CD4-positive, alpha-beta memory T cell (primary cell): Measurements from ENCODE around the gene HSPB9. TPM values are rescaled to one million over a fixed set of nuclear protein-coding genes. Genes with fewer than 3 reads are reported as not detected.

Experiments
- CTCF ChIA-PET: fragments of 350-600 bp; sonication (Branson Sonifier 250); formaldehyde crosslinking; loops from one replicate; lab custom pipeline; 2021; ENCODE audit warnings: inconsistent platforms; ENCODE audit not compliant: partially characterized antibody; lab: Charles Lee
- POLR2A ChIA-PET: fragments of 350-600 bp; sonication (Branson Sonifier 250); formaldehyde crosslinking; loops from one replicate; lab custom pipeline; 2021; ENCODE audit not compliant: partially characterized antibody; lab: Charles Lee
- DNase-seq, 5 donors: peaks; one replicate each; pipeline versions ENCODE4 v3.0.0 to v3.0.0-alpha.2; 2020 to 2022; ENCODE audit warnings: mixed read lengths in 1 of 5
- H3K27ac ChIP-seq: one replicate; pipeline ENCODE4 v1.7.0; 2013; ENCODE audit warnings: low read depth, low read length
- H3K27me3 ChIP-seq: 2 replicates; pipeline ENCODE4 v1.7.0; 2013; ENCODE audit warnings: mild to moderate bottlenecking, low read length, moderate library complexity; ENCODE audit not compliant: insufficient read depth
- H3K36me3 ChIP-seq: 2 replicates; pipeline ENCODE4 v1.7.0; 2013; ENCODE audit warnings: mild to moderate bottlenecking, low read length, moderate library complexity; ENCODE audit not compliant: insufficient read depth
- H3K4me1 ChIP-seq: 2 replicates; pipeline ENCODE4 v1.7.0; 2013; ENCODE audit warnings: mild to moderate bottlenecking, low read length, moderate library complexity; ENCODE audit not compliant: insufficient read depth
- H3K4me3 ChIP-seq, 2 donors: one replicate each; pipeline ENCODE4 v1.7.0; 2013; ENCODE audit warnings: low read length in 2 of 2, mild to moderate bottlenecking in 1 of 2
- H3K9me3 ChIP-seq, 2 donors: one replicate each; pipeline ENCODE4 v1.7.0; 2013; ENCODE audit warnings: low read length in 2 of 2, control low read depth in 1 of 2; ENCODE audit not compliant: control insufficient read depth in 1 of 2
- H3K27ac Mint-ChIP-seq, 7 donors: one replicate each; pipeline ENCODE4 v1.8.0; 2020 to 2021; ENCODE audit warnings: mixed read lengths in 7 of 7, mild to moderate bottlenecking in 6 of 7, inconsistent platforms in 3 of 7, moderate library complexity in 3 of 7
- H3K27me3 Mint-ChIP-seq, 2 donors: one replicate each; pipeline ENCODE4 v1.8.0; 2020 to 2021; ENCODE audit warnings: mixed read lengths in 2 of 2
- H3K36me3 Mint-ChIP-seq, 2 donors: one replicate each; pipeline ENCODE4 v1.8.0; 2020 to 2021; ENCODE audit warnings: mixed read lengths in 2 of 2, inconsistent platforms in 1 of 2, mild to moderate bottlenecking in 1 of 2
- H3K4me1 Mint-ChIP-seq, 4 donors: one replicate each; pipeline ENCODE4 v1.8.0; 2020 to 2021; ENCODE audit warnings: mixed read lengths in 4 of 4, mild to moderate bottlenecking in 1 of 4
- H3K4me3 Mint-ChIP-seq, 8 donors: one replicate each; pipeline ENCODE4 v1.8.0; 2020 to 2021; ENCODE audit warnings: mixed read lengths in 8 of 8, mild to moderate bottlenecking in 7 of 8, moderate library complexity in 6 of 8, inconsistent platforms in 3 of 8
- H3K9me3 Mint-ChIP-seq, 8 donors: one replicate each; pipeline ENCODE4 v1.8.0; 2020 to 2021; ENCODE audit warnings: mixed read lengths in 8 of 8, mild to moderate bottlenecking in 5 of 8, inconsistent platforms in 3 of 8, moderate library complexity in 1 of 8
- intact Hi-C: fragments of 100-400 bp; cut with micrococcal nuclease; formaldehyde crosslinking; loops from one replicate; pipeline ENCODE4 v1.15.1; 2023
- polyA plus RNA-seq, 2 donors: library from polyadenylated mRNA; unstranded; fragments of 300-500 nt; fragmentation: Illumina TruSeq; gene quantifications; one replicate each; pipeline ENCODE4 v1.2.3, GENCODE V29; 2021
- total RNA-seq, 2 experiments: library from RNA; stranded (reverse); gene quantifications; one replicate each; pipeline ENCODE4 v1.2.3, GENCODE V29; 2021

HSPB9 gene
- total and polyA plus RNA-seq, 4 experiments from 2014 or later: not detected

DNA sequence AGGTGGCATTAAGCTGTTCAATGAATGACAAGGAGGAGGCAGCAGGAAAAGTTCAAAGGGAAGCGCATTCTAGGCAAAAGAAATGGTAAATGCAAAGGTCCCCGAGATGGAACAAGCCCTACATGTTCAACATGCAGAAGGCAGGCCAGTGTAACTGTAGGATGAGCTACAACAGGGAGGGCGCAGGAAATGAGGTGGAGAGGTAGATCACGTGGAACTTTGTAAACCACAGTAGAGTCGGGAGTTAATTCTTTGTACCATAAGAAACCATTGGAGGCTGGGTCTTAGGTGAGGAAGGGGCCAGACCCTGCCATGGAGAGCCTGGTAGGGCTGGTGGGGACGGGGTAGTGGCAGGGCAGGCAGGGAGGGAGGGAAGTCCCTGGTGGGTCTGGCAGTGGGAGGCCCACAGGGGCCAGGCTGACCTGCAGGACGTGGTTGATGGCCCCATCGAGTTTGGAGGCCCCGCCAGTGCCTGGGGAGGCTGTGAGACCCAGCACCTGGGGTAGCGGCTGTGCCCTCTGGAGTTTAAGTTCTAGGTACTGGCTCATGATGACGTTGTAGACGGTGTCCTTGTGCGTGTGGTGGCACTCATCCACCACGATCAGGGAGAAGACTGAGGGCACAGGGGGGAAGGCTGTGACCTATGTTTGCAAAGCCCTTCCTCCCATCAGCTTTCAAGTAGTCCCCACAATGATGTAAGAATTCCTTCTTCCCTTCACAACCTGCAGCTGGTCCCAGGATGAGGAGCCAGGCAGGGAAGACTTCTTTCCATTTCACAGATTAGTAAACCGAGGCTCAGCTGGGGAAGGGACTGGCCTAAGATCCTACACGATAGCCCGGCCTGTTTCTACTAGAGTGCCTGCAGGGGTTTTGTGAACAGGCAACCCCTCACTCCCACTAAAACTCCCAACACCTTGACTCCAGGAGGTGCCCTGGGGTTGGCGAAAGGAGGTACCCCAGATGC lies 12.0 kb upstream of the HSPB9 start:
- intact Hi-C loops: no loop called here
- peak overlapping the region; percentile 88 for H3K27ac ChIP-seq
- Mint-ChIP-seq H3K36me3 (peaks cover 5 to 20% of the 10 kb centered on the region in 2 donors), H3K27me3 (no peaks in the 10 kb centered on the region), H3K4me1 (peaks cover 21 to 61% (median 41%) of the 10 kb centered on the region in 4 donors), H3K9me3 (peaks cover 0 to 3% (median 0%) of the 10 kb centered on the region in 8 donors), H3K4me3 (peak overlapping the region; percentile 39 to 73 (median 66)), H3K27ac (peak overlapping the region; percentile 45 to 92 (median 82))
- H3K36me3 ChIP-seq: no peaks in the 10 kb centered on the region
- ChIA-PET CTCF (interaction anchor here (0.8 to 7.9 kb wide), 5 partner anchors 9 to 92 kb away, joined by 3 to 88 read pairs (median 5); partner anchors contain the start of genes DNAJC7 and NKIRAS2), POLR2A (interaction anchor here (1.1 to 3.2 kb wide), 8 partner anchors 10 to 144 kb away, joined by 3 to 45 read pairs (median 4); partner anchors contain the start of genes CNP, DNAJC7, HSPB9 and KAT2A)
- H3K4me3 ChIP-seq: no peak overlapping the region
- peaks cover 44% of the 10 kb centered on the region for H3K4me1 ChIP-seq
- no peak for DNase-seq
- H3K27me3 ChIP-seq: no peaks in the 10 kb centered on the region
- no peaks in the 10 kb centered on the region for H3K9me3 ChIP-seq

DNA sequence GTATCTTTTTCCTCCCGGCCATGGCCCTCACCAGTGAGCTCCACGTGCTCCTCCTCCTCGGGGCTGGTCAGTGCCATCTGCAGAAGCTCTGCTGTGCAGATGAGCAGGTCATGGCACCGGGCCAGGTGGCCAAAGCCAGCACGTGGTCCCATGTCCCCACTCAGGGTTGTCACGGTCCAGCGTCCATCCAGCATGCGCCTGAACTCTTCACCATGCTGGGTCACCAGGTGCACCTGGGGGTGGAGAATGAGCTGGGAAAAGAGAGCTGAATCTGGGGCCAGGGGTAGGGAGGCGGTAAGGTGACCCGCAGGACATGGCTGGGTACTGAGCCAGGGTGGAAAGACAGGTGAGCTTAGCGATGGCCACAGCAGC lies 11.4 kb upstream of the HSPB9 start:
- peaks cover 0 to 3% (median 0%) of the 10 kb centered on the region in 8 donors for H3K9me3 Mint-ChIP-seq
- H3K4me1 Mint-ChIP-seq: peaks cover 23 to 61% (median 42%) of the 10 kb centered on the region in 4 donors
- intact Hi-C loops: no loop called here
- ChIA-PET CTCF (interaction anchor here (1.3 to 7.9 kb wide), 4 partner anchors 26 to 93 kb away, joined by 3 to 88 read pairs (median 26); partner anchors contain the start of genes DNAJC7 and NKIRAS2), POLR2A (interaction anchor here (1.1 to 3.2 kb wide), 12 partner anchors 10 to 277 kb away, joined by 3 to 45 read pairs (median 7); partner anchors contain the start of genes CNP, DNAJC7, HSPB9 and KAT2A)
- H3K27me3 ChIP-seq: no peaks in the 10 kb centered on the region
- H3K27ac ChIP-seq: peak overlapping the region; percentile 88
- no peaks in the 10 kb centered on the region for H3K27me3 Mint-ChIP-seq
- no peak overlapping the region for H3K4me3 ChIP-seq
- peak overlapping the region in 5 of 7 donors; percentile 73 to 98 (median 82) for H3K27ac Mint-ChIP-seq
- no peak for DNase-seq
- peaks cover 44% of the 10 kb centered on the region for H3K4me1 ChIP-seq
- H3K9me3 ChIP-seq: no peaks in the 10 kb centered on the region
- peak overlapping the region in 6 of 8 donors; percentile 15 to 95 (median 58) for H3K4me3 Mint-ChIP-seq
- H3K36me3 ChIP-seq: no peaks in the 10 kb centered on the region
- H3K36me3 Mint-ChIP-seq: peaks cover 5 to 20% of the 10 kb centered on the region in 2 donors

DNA sequence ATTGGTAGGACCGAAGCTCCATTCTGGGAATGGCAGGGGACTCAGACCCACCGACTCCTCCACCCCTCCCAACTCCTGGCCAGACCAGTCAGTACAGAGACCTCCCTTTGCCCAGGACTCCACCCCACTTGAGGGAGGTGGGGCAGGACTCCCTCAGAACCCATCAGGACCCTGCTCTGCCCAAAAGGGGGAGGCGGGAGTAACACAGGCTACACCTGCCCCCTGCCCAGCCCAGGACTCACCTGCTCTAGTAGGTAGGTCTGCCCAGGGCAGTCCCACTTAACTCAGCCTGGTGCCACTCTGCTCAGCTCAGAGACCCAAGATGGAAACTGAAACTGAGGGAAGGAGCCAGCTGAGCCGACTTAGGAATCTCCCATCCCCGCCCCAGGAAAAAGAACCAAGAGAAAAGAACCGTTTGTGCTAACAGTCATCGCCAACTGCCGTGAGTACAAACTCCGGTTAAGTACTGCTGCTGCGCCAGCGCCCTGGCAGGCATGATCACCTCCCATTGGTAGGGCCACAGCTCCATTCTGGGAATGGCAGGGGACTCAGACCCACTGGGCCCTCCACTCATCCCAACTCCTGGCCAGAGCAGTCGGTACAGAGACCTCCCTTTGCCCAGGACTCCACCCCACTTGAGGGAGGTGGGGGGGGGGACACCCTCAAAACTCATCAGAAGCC lies 10.6 kb upstream of the HSPB9 start:
- ChIA-PET CTCF (interaction anchor here (1.1 to 7.9 kb wide), 11 partner anchors 9 to 148 kb away, joined by 3 to 88 read pairs (median 5); partner anchors contain the start of genes CNP, DNAJC7 and NKIRAS2), POLR2A (interaction anchor here (0.7 to 3.2 kb wide), 23 partner anchors 8 to 433 kb away, joined by 3 to 45 read pairs (median 4); partner anchors contain the start of genes ACLY, CNP, DNAJC7 and HSPB9)
- no peaks in the 10 kb centered on the region for H3K27me3 ChIP-seq
- Mint-ChIP-seq H3K9me3 (peaks cover 0 to 3% (median 0%) of the 10 kb centered on the region in 8 donors), H3K27ac (peak overlapping the region; percentile 92 to 98 (median 98)), H3K4me1 (peaks cover 27 to 67% (median 47%) of the 10 kb centered on the region in 4 donors), H3K36me3 (peaks cover 11 to 22% of the 10 kb centered on the region in 2 donors), H3K27me3 (no peaks in the 10 kb centered on the region), H3K4me3 (peak overlapping the region; percentile 87 to 95 (median 92))
- H3K36me3 ChIP-seq: no peaks in the 10 kb centered on the region
- peaks cover 44% of the 10 kb centered on the region for H3K4me1 ChIP-seq
- intact Hi-C loops: loop anchor here (2.0 kb wide), 1 partner anchor 43 kb away; the partner anchor contains the start of gene RAB5C
- H3K9me3 ChIP-seq: no peaks in the 10 kb centered on the region
- H3K27ac ChIP-seq: peak overlapping the region; percentile 88
- peak in 2 of 5 donors; percentile 25 to 59 for DNase-seq
- H3K4me3 ChIP-seq: peak overlapping the region; percentile 76 to 86

DNA sequence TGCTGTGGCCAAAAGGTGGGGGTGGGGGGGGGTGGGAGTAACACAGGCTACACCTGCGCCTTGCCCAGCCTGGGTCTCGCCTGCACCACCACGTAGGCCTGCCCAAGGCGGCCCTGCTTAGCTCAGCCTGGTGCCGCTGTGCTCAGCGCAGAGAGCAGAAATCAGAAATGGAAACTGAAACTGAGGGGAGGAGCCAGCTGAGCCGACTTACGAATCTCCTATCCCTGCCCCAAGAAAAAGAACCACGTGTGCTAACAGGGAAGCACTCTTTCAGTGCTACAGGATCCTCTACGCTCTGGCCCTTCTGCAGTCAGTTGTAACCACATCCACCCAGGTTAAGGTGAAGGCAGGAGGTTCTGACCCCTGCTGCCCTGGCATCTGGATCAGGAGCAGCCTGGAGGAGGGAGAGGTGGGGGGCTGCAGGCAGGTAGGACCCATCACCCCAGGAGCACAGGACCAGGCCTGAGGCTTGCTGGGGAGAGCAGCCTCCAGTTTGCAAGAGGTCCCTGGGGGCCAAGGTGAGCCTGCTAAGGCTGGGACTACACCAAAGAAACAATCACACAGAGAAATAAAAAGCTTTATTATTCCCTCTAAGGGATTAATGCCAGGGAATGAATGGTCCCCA lies 9.9 kb upstream of the HSPB9 start, which contains the start of gene DHX58:
TSS of gene DHX58 (minus strand) at position 163 of the 625 bp plus-strand sequence. CDS start 822 bp downstream, outside the sequence.
- Histone ChIP-seq H3K36me3 (no peaks in the 10 kb centered on the region), H3K4me1 (peaks cover 37% of the 10 kb centered on the region), H3K27me3 (no peaks in the 10 kb centered on the region), H3K9me3 (no peaks in the 10 kb centered on the region), H3K27ac (peak within 1 kb of the TSS; percentile 88), H3K4me3 (peak within 1 kb of the TSS; percentile 76 to 86)
- DNase-seq: peak; percentile 81 to 87 (median 84)
- peaks cover 24 to 64% (median 46%) of the 10 kb centered on the region in 4 donors for H3K4me1 Mint-ChIP-seq
- POLR2A ChIA-PET: interaction anchor here (1.0 to 3.2 kb wide), 25 partner anchors 9 to 434 kb away, joined by 3 to 45 read pairs (median 4); partner anchors contain the start of genes ACLY, CNP, DNAJC7 and GHDC
- peaks cover 13 to 24% of the 10 kb centered on the region in 2 donors for H3K36me3 Mint-ChIP-seq
- H3K9me3 Mint-ChIP-seq: peaks cover 0 to 3% (median 0%) of the 10 kb centered on the region in 8 donors
- no peaks in the 10 kb centered on the region for H3K27me3 Mint-ChIP-seq
- CTCF ChIA-PET: interaction anchor here (1.0 to 7.9 kb wide), 11 partner anchors 9 to 148 kb away, joined by 3 to 88 read pairs (median 5); partner anchors contain the start of genes CNP, DNAJC7 and NKIRAS2
- intact Hi-C loops: loop anchor here (2.0 kb wide), 1 partner anchor 42 kb away; the partner anchor contains the start of gene RAB5C
- H3K27ac Mint-ChIP-seq: peak within 1 kb of the TSS; percentile 92 to 98 (median 98)
- peak within 1 kb of the TSS; percentile 87 to 95 (median 92) for H3K4me3 Mint-ChIP-seq

DNA sequence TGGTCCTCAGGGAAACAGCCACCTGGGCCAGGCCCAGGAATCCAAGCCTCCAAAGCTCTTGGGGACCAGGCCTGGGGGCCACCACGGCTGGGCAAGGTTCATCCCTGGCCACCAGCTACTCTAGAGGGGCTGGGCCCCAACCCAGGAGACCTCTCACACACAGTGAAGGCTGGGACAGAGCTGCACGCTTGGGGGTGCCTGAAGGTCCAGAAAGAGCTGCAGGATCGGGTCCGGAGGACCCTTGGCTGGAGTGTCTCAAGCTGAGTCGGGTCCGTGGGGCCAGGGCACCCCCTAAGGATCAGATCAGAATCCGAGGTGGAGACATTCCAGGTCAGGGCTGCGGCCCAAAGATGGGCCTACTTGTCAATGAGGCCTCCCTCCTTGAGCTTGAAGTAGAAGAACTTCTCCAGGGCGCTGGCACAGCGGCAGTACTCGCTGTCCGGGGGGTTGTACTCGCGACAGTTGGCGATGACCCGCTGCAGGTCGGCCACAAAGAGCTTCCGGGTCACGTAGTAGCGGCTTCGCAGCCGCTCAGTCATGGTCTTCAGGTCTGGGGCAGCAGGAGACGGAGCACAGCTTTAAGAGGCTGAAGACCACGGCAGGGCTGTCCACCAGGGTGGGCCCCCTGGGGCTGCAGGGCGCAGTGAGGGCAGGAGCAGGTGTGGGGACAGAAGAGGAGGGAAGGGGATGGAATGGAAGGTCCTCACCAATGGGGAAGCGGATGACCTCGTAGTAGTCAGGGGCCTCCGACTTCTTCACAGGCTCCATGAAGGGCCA lies 9.1 kb upstream of the HSPB9 start:
- Mint-ChIP-seq H3K4me3 (no peak overlapping the region), H3K4me1 (peaks cover 22 to 62% (median 43%) of the 10 kb centered on the region in 4 donors), H3K36me3 (peaks cover 13 to 21% of the 10 kb centered on the region in 2 donors), H3K9me3 (peaks cover 0 to 3% (median 0%) of the 10 kb centered on the region in 8 donors), H3K27ac (peak overlapping the region in 3 of 7 donors; percentile 86 to 98 (median 96)), H3K27me3 (no peaks in the 10 kb centered on the region)
- no peaks in the 10 kb centered on the region for H3K9me3 ChIP-seq
- no peak for DNase-seq
- CTCF ChIA-PET: interaction anchor here (1.0 to 7.9 kb wide), 10 partner anchors 10 to 149 kb away, joined by 3 to 88 read pairs (median 9); partner anchors contain the start of genes CNP, DNAJC7 and NKIRAS2
- no peaks in the 10 kb centered on the region for H3K27me3 ChIP-seq
- H3K4me3 ChIP-seq: no peak overlapping the region
- no peaks in the 10 kb centered on the region for H3K36me3 ChIP-seq
- peak overlapping the region; percentile 88 for H3K27ac ChIP-seq
- intact Hi-C loops: loop anchor here (2.0 kb wide), 1 partner anchor 41 kb away; the partner anchor contains the start of gene RAB5C
- H3K4me1 ChIP-seq: peaks cover 31% of the 10 kb centered on the region
- POLR2A ChIA-PET: interaction anchor here (1.0 to 3.2 kb wide), 14 partner anchors 8 to 195 kb away, joined by 3 to 45 read pairs (median 4); partner anchors contain the start of genes ACLY, CNP, DNAJC7 and GHDC
